ENCODE data around the gene TNPO3.
"Not testable (repeated sequence)": the region's sequence is repeated elsewhere in the genome, so short reads cannot be mapped to it uniquely, and the experiment has no call there.

Gene TNPO3

GRCh38 chr7:128919881-128920799 lies 134.8 kb downstream of the TNPO3 start:
- DNase-seq, result no peak

GRCh38 chr7:128919241-128919640 lies 135.7 kb downstream of the TNPO3 start:
- no peak for DNase-seq

GRCh38 chr7:128918016-128918665 lies 136.8 kb downstream of the TNPO3 start:
- no peak for DNase-seq

GRCh38 chr7:128917122-128917521 lies 137.8 kb downstream of the TNPO3 start:
- no peak for DNase-seq

- no peak for DNase-seq
Measured at GRCh38 chr7:128916643-128916915, 138.3 kb downstream of the TNPO3 start.

- no peak for DNase-seq
Measured at GRCh38 chr7:128915841-128916642, 138.9 kb downstream of the TNPO3 start.

- DNase-seq, result no peak
Measured at GRCh38 chr7:128915271-128915819, 139.6 kb downstream of the TNPO3 start.

- DNase-seq, result no peak
Measured at GRCh38 chr7:128914566-128915151, 140.3 kb downstream of the TNPO3 start.

GRCh38 chr7:128913870-128914565 lies 140.9 kb downstream of the TNPO3 start:
- DNase-seq, result no peak

GRCh38 chr7:128912709-128913495 lies 142.0 kb downstream of the TNPO3 start:
- not testable (repeated sequence) for DNase-seq

- DNase-seq, result no peak
Measured at GRCh38 chr7:128912281-128912680, 142.6 kb downstream of the TNPO3 start.

- peak; percentile 24 for DNase-seq
Measured at GRCh38 chr7:128911423-128912031, 143.4 kb downstream of the TNPO3 start.

- DNase-seq, result no peak
Measured at GRCh38 chr7:128910569-128910945, 144.4 kb downstream of the TNPO3 start, which contains the start of gene KCP. TSS of gene KCP (minus strand) at chr7:128910709. CDS start at chr7:128910676, 33 bp downstream.

- DNase-seq, result no peak
Measured at GRCh38 chr7:128909625-128910568, 145.0 kb downstream of the TNPO3 start.

- DNase-seq, result no peak
Measured at GRCh38 chr7:128908750-128909624, 145.9 kb downstream of the TNPO3 start.

- no peak for DNase-seq
Measured at GRCh38 chr7:128906766-128907559, 147.9 kb downstream of the TNPO3 start.

- DNase-seq, result no peak
Measured at GRCh38 chr7:128906001-128906765, 148.7 kb downstream of the TNPO3 start.

Measured in MV-4-11 (cell line).